NCI-H187 treated with DMSO at 0.1 percent for 48 hours (cell line): ENCODE data around the gene SLC2A8.
A peak's percentile ranks its signal among the peaks of the same experiment; 100 is the strongest.

Source experiments
- DNase-seq: peaks from one replicate; lab custom pipeline; 2025; lab: John Stamatoyannopoulos, UW

Gene SLC2A8

GRCh38 chr9:127402401-127403090 is 5.6 kb downstream of the SLC2A8 start:
- no peak for DNase-seq

GRCh38 chr9:127403507-127404192 is 6.7 kb downstream of the SLC2A8 start:
- DNase-seq, result no peak

- DNase-seq, result no peak
These were observed 7.7 kb downstream of the SLC2A8 start for GRCh38 chr9:127404631-127405030.

GRCh38 chr9:127405344-127406125 is 8.6 kb downstream of the SLC2A8 start:
- no peak for DNase-seq

GRCh38 chr9:127406799-127407491 is 10.0 kb downstream of the SLC2A8 start:
- DNase-seq, result no peak

GRCh38 chr9:127407492-127407843 is 10.5 kb downstream of the SLC2A8 start:
- no peak for DNase-seq

GRCh38 chr9:127411122-127411521 is 14.2 kb downstream of the SLC2A8 start:
- no peak for DNase-seq

GRCh38 chr9:127415141-127415540 is 18.2 kb downstream of the SLC2A8 start:
- DNase-seq, result no peak

GRCh38 chr9:127415657-127416056 is 18.7 kb downstream of the SLC2A8 start:
- no peak for DNase-seq

- no peak for DNase-seq
These were observed 20.4 kb downstream of the SLC2A8 start for GRCh38 chr9:127417131-127418036.

GRCh38 chr9:127418037-127418471 is 21.1 kb downstream of the SLC2A8 start:
- DNase-seq, result no peak

GRCh38 chr9:127419348-127419747 is 22.4 kb downstream of the SLC2A8 start:
- DNase-seq, result no peak

GRCh38 chr9:127421057-127421456 is 24.1 kb downstream of the SLC2A8 start:
- no peak for DNase-seq

GRCh38 chr9:127422133-127422782 is 25.3 kb downstream of the SLC2A8 start:
- DNase-seq, result no peak

- DNase-seq, result no peak
These were observed 25.8 kb downstream of the SLC2A8 start for GRCh38 chr9:127422787-127423186.

- DNase-seq, result no peak
These were observed 26.5 kb downstream of the SLC2A8 start for GRCh38 chr9:127423476-127423933.

GRCh38 chr9:127423934-127424675 is 27.1 kb downstream of the SLC2A8 start, which contains the start of gene ZNF79:
Gene ZNF79 (plus strand): TSS chr9:127424382. CDS start chr9:127424788, 406 bp downstream.
- DNase-seq, result peak; percentile 67

GRCh38 chr9:127424676-127424999 is 27.7 kb downstream of the SLC2A8 start:
- no peak for DNase-seq

GRCh38 chr9:127426756-127427155 is 29.8 kb downstream of the SLC2A8 start:
- DNase-seq, result no peak

- DNase-seq, result no peak
These were observed 31.4 kb downstream of the SLC2A8 start for GRCh38 chr9:127428348-127428747.
